ENCODE data around the gene DAG1. TPM values are rescaled to one million over a fixed set of nuclear protein-coding genes. Genes with fewer than 3 reads are reported as not detected.
A peak's percentile ranks its signal among the peaks of the same experiment; 100 is the strongest.

DAG1 gene
- total and polyA plus RNA-seq, 2 experiments from 2014 or later: 29.9 to 152 TPM

- H3K79me2 ChIP-seq (replicated peaks; ENCODE audit: insufficient read depth): peaks cover 24% of the 10 kb centered on the region
- DNase-seq (ENCODE audit: low spot score) (no peak), ATAC-seq (no peak)
- Mint-ChIP-seq H3K4me3 (no peak overlapping the region), H3K27me3 (ENCODE audit: insufficient read depth, low read depth, poor library complexity) (peaks cover 7% of the 10 kb centered on the region), H3K4me1 (peaks cover under 1% of the 10 kb centered on the region; the same call in 1 of the 3 replicates), H3K27ac (no peak overlapping the region), H3K36me3 (ENCODE audit: low read depth) (peaks cover 29% of the 10 kb centered on the region), H3K9me3 (no peaks in the 10 kb centered on the region)
- H2AFZ ChIP-seq: no peak overlapping the region
- no peak overlapping the region for H3K4me2 ChIP-seq
- peaks cover 10% of the 10 kb centered on the region; the same call in 1 of the 2 replicates for H4K20me1 ChIP-seq (replicated peaks; ENCODE audit: insufficient read depth)
- no peaks in the 10 kb centered on the region for H3K27me3 ChIP-seq (ENCODE audit: insufficient read depth)
- no peak overlapping the region for H3K4me3 ChIP-seq
- no peaks in the 10 kb centered on the region for H3K4me1 ChIP-seq (ENCODE audit: insufficient read depth)
- H3K36me3 ChIP-seq (ENCODE audit: insufficient read depth): no peaks in the 10 kb centered on the region
- TF ChIP-seq CREB1 (CRISPR knock-in tag; IDR thresholded peaks at IDR 0.05; ENCODE audit: low read depth): no peak
- TF ChIP-seq ZNF331 (CRISPR knock-in tag; IDR thresholded peaks at IDR 0.05; ENCODE audit: low read depth): no peak
- TF ChIP-seq, protein P1, sequence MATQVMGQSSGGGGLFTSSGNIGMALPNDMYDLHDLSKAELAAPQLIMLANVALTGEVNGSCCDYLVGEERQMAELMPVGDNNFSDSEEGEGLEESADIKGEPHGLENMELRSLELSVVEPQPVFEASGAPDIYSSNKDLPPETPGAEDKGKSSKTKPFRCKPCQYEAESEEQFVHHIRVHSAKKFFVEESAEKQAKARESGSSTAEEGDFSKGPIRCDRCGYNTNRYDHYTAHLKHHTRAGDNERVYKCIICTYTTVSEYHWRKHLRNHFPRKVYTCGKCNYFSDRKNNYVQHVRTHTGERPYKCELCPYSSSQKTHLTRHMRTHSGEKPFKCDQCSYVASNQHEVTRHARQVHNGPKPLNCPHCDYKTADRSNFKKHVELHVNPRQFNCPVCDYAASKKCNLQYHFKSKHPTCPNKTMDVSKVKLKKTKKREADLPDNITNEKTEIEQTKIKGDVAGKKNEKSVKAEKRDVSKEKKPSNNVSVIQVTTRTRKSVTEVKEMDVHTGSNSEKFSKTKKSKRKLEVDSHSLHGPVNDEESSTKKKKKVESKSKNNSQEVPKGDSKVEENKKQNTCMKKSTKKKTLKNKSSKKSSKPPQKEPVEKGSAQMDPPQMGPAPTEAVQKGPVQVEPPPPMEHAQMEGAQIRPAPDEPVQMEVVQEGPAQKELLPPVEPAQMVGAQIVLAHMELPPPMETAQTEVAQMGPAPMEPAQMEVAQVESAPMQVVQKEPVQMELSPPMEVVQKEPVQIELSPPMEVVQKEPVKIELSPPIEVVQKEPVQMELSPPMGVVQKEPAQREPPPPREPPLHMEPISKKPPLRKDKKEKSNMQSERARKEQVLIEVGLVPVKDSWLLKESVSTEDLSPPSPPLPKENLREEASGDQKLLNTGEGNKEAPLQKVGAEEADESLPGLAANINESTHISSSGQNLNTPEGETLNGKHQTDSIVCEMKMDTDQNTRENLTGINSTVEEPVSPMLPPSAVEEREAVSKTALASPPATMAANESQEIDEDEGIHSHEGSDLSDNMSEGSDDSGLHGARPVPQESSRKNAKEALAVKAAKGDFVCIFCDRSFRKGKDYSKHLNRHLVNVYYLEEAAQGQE (IDR thresholded peaks at IDR 0.05; ENCODE audit: unreplicated experiment): no peak
- no peak for TF ChIP-seq POLR2AphosphoS5 (IDR thresholded peaks at IDR 0.05; ENCODE audit: low read depth)
- no peak for TF ChIP-seq STAT1 (IDR thresholded peaks at IDR 0.05; ENCODE audit: unreplicated experiment)
- no peak for TF ChIP-seq EZH2 (IDR thresholded peaks at IDR 0.05; ENCODE audit: low read depth, unreplicated experiment)
- no peak for TF ChIP-seq EZH2phosphoT487 (IDR thresholded peaks at IDR 0.05; ENCODE audit: unreplicated experiment)
- no peak for TF ChIP-seq JUNB (IDR thresholded peaks at IDR 0.05; ENCODE audit: unreplicated experiment)
- TF ChIP-seq, protein P2, sequence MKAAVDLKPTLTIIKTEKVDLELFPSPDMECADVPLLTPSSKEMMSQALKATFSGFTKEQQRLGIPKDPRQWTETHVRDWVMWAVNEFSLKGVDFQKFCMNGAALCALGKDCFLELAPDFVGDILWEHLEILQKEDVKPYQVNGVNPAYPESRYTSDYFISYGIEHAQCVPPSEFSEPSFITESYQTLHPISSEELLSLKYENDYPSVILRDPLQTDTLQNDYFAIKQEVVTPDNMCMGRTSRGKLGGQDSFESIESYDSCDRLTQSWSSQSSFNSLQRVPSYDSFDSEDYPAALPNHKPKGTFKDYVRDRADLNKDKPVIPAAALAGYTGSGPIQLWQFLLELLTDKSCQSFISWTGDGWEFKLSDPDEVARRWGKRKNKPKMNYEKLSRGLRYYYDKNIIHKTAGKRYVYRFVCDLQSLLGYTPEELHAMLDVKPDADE (IDR thresholded peaks at IDR 0.05): no peak
- no peak for TF ChIP-seq NANOG (IDR thresholded peaks at IDR 0.05; ENCODE audit: borderline replicate concordance)
- TF ChIP-seq ZNF114 (CRISPR knock-in tag; IDR thresholded peaks at IDR 0.05): no peak
- H3K9me2 ChIP-seq (ENCODE audit: insufficient read depth): no peaks in the 10 kb centered on the region
- H3F3A ChIP-seq (replicated peaks; ENCODE audit: low read depth): peaks cover 12% of the 10 kb centered on the region
- 0 out of 2 replicates have a peak overlapping the region, but pooled peaks have one; percentile 55 for H3K27ac ChIP-seq (ENCODE audit: low read depth)
These were observed 54.0 kb downstream of the DAG1 start for GRCh38 chr3:49523756-49524747.
